WTC11 (cell line): ENCODE measurements around the gene BRS3. TPM values are rescaled to one million over a fixed set of nuclear protein-coding genes. Genes with fewer than 3 reads are reported as not detected.

Experiments used
- ATAC-seq: fragments of 200-7000 bp; cut with Tn5 transposase; 2 replicates; pipeline ENCODE4 v1.10.0; 2021; ENCODE audit warnings: mild to moderate bottlenecking, moderate library complexity
- CTCF ChIA-PET: fragments of 300-600 bp; sonication (Branson Sonifier 250); formaldehyde crosslinking; loops from one replicate; lab custom pipeline; 2021; ENCODE audit warnings: antibody characterized with exemption; lab: Charles Lee
- POLR2A ChIA-PET: fragments of 350-600 bp; sonication (Branson Sonifier 250); formaldehyde crosslinking; loops from one replicate; lab custom pipeline; 2021; ENCODE audit warnings: antibody characterized with exemption; lab: Charles Lee
- DNase-seq: peaks from one replicate; pipeline ENCODE4 v3.0.0; 2021; ENCODE audit warnings: low spot score
- H3K27ac Mint-ChIP-seq: 2 replicates; pipeline ENCODE4 v1.8.0; 2021; ENCODE audit warnings: mixed read lengths
- H3K27me3 Mint-ChIP-seq: 2 replicates; pipeline ENCODE4 v1.8.0; 2021; ENCODE audit warnings: low read depth, mild to moderate bottlenecking, moderate library complexity, mixed read lengths
- H3K36me3 Mint-ChIP-seq: 2 replicates; pipeline ENCODE4 v1.8.0; 2021; ENCODE audit warnings: mixed read lengths
- H3K4me1 Mint-ChIP-seq: 2 replicates; pipeline ENCODE4 v1.8.0; 2022; ENCODE audit warnings: mixed read lengths
- H3K4me3 Mint-ChIP-seq: 2 replicates; pipeline ENCODE4 v1.8.0; 2021; ENCODE audit warnings: mild to moderate bottlenecking, moderate library complexity, mixed read lengths
- H3K9me3 Mint-ChIP-seq: 2 replicates; pipeline ENCODE4 v1.8.0; 2021; ENCODE audit warnings: mixed read lengths
- ATF1 ChIP-seq: sonication (generic); formaldehyde crosslinking; IDR thresholded peaks from 2 replicates; pipeline ENCODE4 v1.8.1; 2023; ENCODE audit warnings: mild to moderate bottlenecking, moderate library complexity, missing genetic modification reagents
- CBFB ChIP-seq: sonication (generic); formaldehyde crosslinking; IDR thresholded peaks from 2 replicates; pipeline ENCODE4 v1.8.1; 2022; ENCODE audit warnings: mild to moderate bottlenecking, low read depth, missing genetic modification reagents
- CREM ChIP-seq: sonication (generic); formaldehyde crosslinking; IDR thresholded peaks from 2 replicates; pipeline ENCODE4 v1.8.1; 2022; ENCODE audit warnings: mild to moderate bottlenecking, missing genetic modification reagents, moderate library complexity
- EMX1 ChIP-seq: fragments of 250-450 bp; sonication (Bioruptor Pico); IDR thresholded peaks from 2 replicates; pipeline ENCODE4 v1.8.0; 2021; ENCODE audit warnings: mild to moderate bottlenecking
- FOXJ3 ChIP-seq: sonication (generic); formaldehyde crosslinking; IDR thresholded peaks from 2 replicates; pipeline ENCODE4 v1.9.0; 2021; ENCODE audit warnings: missing genetic modification reagents, mild to moderate bottlenecking, borderline replicate concordance
- FOXP1 ChIP-seq: sonication (generic); formaldehyde crosslinking; IDR thresholded peaks from 2 replicates; pipeline ENCODE4 v1.8.0; 2022; ENCODE audit warnings: missing genetic modification reagents, mild to moderate bottlenecking, moderate library complexity, borderline replicate concordance
- KAT7 ChIP-seq: sonication (generic); formaldehyde crosslinking; IDR thresholded peaks from 2 replicates; pipeline ENCODE4 v1.8.1; 2023; ENCODE audit warnings: missing genetic modification reagents, mild to moderate bottlenecking, borderline replicate concordance
- NR2C2 ChIP-seq: sonication (generic); formaldehyde crosslinking; IDR thresholded peaks from 2 replicates; pipeline ENCODE4 v1.8.0; 2022; ENCODE audit warnings: mild to moderate bottlenecking, missing genetic modification reagents
- RORB ChIP-seq: fragments of 250-450 bp; sonication (Bioruptor Pico); IDR thresholded peaks from 2 replicates; pipeline ENCODE4 v1.9.0; 2021; ENCODE audit warnings: mild to moderate bottlenecking
- TP53 ChIP-seq: sonication (generic); formaldehyde crosslinking; IDR thresholded peaks from 2 replicates; pipeline ENCODE4 v1.8.1; 2023; ENCODE audit warnings: mild to moderate bottlenecking, missing genetic modification reagents
- ZBTB21 ChIP-seq: sonication (generic); formaldehyde crosslinking; IDR thresholded peaks from 2 replicates; pipeline ENCODE4 v1.8.1; 2023; ENCODE audit warnings: mild to moderate bottlenecking, missing genetic modification reagents, borderline replicate concordance
- ZNF671 ChIP-seq: fragments of 250-450 bp; sonication (Bioruptor Pico); IDR thresholded peaks from 2 replicates; pipeline ENCODE4 v1.8.0; 2021; ENCODE audit warnings: mild to moderate bottlenecking
- total RNA-seq: library from RNA; stranded (reverse); gene quantifications from 3 replicates; pipeline ENCODE4 v1.2.3, GENCODE V29; 2021
- TF ChIP-seq, protein P1 (sequence below): fragments of 200-600 bp; IDR thresholded peaks from 2 replicates; pipeline ENCODE4 v1.8.0; 2022; ENCODE audit warnings: antibody characterized with exemption
- TF ChIP-seq, protein P2 (sequence below): sonication (generic); formaldehyde crosslinking; IDR thresholded peaks from 2 replicates; pipeline ENCODE4 v1.8.0; 2022; ENCODE audit warnings: mild to moderate bottlenecking, missing genetic modification reagents
- TF ChIP-seq, protein P3 (sequence below): sonication (generic); formaldehyde crosslinking; IDR thresholded peaks from 2 replicates; pipeline ENCODE4 v1.8.0; 2022; ENCODE audit warnings: mild to moderate bottlenecking, missing genetic modification reagents
- TF ChIP-seq, protein P4 (sequence below): sonication (generic); formaldehyde crosslinking; IDR thresholded peaks from 2 replicates; pipeline ENCODE4 v1.8.1; 2023; ENCODE audit warnings: mild to moderate bottlenecking, missing genetic modification reagents
- TF ChIP-seq, protein P5 (sequence below): sonication (generic); formaldehyde crosslinking; IDR thresholded peaks from 2 replicates; pipeline ENCODE4 v1.8.0; 2022; ENCODE audit warnings: mild to moderate bottlenecking, missing genetic modification reagents
- TF ChIP-seq, protein P6 (sequence below): sonication (generic); formaldehyde crosslinking; IDR thresholded peaks from 2 replicates; pipeline ENCODE4 v1.8.1; 2023; ENCODE audit warnings: mild to moderate bottlenecking, moderate library complexity, missing genetic modification reagents
- TF ChIP-seq, protein P7 (sequence below): sonication (generic); formaldehyde crosslinking; IDR thresholded peaks from 2 replicates; pipeline ENCODE4 v1.8.0; 2023; ENCODE audit warnings: missing genetic modification reagents
- TF ChIP-seq, protein P8 (sequence below): fragments of 250-450 bp; sonication (Bioruptor Pico); IDR thresholded peaks from 2 replicates; pipeline ENCODE4 v1.9.0; 2021; ENCODE audit warnings: mild to moderate bottlenecking, borderline replicate concordance

BRS3 gene
- total RNA-seq, 1 experiment from 2014 or later, result not detected

DNA sequence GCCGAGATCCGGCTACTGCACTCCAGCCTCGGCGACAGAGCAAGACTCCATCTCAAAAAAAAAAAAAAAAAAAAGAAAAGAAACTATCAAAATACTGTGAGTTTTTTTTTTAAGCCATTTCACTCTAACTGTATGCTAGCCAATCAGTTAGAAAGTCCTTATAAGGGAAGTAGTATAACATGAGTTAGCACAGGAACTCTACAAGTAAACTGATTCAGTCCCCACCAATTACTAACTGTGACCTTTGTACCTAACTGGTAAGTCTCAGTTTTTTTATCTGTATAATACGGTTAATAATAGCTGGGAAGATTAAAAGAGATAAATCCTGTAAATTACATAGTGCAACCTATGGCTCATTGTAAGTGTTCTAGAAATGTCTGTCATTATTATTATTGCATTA is 35.1 kb upstream of the BRS3 start (continued):
- TF ChIP-seq, protein P1, sequence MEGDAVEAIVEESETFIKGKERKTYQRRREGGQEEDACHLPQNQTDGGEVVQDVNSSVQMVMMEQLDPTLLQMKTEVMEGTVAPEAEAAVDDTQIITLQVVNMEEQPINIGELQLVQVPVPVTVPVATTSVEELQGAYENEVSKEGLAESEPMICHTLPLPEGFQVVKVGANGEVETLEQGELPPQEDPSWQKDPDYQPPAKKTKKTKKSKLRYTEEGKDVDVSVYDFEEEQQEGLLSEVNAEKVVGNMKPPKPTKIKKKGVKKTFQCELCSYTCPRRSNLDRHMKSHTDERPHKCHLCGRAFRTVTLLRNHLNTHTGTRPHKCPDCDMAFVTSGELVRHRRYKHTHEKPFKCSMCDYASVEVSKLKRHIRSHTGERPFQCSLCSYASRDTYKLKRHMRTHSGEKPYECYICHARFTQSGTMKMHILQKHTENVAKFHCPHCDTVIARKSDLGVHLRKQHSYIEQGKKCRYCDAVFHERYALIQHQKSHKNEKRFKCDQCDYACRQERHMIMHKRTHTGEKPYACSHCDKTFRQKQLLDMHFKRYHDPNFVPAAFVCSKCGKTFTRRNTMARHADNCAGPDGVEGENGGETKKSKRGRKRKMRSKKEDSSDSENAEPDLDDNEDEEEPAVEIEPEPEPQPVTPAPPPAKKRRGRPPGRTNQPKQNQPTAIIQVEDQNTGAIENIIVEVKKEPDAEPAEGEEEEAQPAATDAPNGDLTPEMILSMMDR, result no peak

DNA sequence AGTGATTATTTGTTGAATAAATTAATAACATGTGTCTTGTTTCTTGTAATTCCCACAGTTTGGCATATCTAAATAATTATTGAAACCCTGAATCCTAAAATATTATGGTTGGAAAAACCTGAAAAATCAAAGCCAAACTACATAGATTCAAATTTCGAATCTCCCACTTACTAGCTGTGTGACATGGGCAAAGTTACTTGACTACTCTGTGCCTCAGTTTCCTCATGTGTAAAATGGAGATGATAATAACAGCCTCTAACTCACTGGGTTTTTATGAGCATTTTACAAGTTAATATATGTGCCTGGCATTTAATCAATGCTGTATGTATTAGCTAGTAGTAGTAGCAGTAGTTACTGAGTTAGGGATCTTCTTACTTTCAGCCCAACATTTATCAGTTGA is 34.6 kb upstream of the BRS3 start:
- no peak overlapping the region for H3K4me3 Mint-ChIP-seq
- CTCF ChIA-PET, result no interaction called here
- no peak overlapping the region for H3K27ac Mint-ChIP-seq
- no peaks in the 10 kb centered on the region for H3K9me3 Mint-ChIP-seq
- ATAC-seq (no peak), DNase-seq (no peak)
- no peaks in the 10 kb centered on the region for H3K36me3 Mint-ChIP-seq
- no peaks in the 10 kb centered on the region for H3K27me3 Mint-ChIP-seq
- H3K4me1 Mint-ChIP-seq, result no peaks in the 10 kb centered on the region
- TF ChIP-seq TP53 (CRISPR knock-in tag) (no peak), FOXP1 (CRISPR knock-in tag) (no peak), CBFB (CRISPR knock-in tag) (no peak)
- TF ChIP-seq, protein P2, sequence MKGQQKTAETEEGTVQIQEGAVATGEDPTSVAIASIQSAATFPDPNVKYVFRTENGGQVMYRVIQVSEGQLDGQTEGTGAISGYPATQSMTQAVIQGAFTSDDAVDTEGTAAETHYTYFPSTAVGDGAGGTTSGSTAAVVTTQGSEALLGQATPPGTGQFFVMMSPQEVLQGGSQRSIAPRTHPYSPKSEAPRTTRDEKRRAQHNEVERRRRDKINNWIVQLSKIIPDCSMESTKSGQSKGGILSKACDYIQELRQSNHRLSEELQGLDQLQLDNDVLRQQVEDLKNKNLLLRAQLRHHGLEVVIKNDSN (CRISPR knock-in tag), result no peak
- TF ChIP-seq, protein P3, sequence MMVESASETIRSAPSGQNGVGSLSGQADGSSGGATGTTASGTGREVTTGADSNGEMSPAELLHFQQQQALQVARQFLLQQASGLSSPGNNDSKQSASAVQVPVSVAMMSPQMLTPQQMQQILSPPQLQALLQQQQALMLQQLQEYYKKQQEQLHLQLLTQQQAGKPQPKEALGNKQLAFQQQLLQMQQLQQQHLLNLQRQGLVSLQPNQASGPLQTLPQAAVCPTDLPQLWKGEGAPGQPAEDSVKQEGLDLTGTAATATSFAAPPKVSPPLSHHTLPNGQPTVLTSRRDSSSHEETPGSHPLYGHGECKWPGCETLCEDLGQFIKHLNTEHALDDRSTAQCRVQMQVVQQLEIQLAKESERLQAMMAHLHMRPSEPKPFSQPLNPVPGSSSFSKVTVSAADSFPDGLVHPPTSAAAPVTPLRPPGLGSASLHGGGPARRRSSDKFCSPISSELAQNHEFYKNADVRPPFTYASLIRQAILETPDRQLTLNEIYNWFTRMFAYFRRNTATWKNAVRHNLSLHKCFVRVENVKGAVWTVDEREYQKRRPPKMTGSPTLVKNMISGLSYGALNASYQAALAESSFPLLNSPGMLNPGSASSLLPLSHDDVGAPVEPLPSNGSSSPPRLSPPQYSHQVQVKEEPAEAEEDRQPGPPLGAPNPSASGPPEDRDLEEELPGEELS (CRISPR knock-in tag), result no peak
- TF ChIP-seq, protein P4, sequence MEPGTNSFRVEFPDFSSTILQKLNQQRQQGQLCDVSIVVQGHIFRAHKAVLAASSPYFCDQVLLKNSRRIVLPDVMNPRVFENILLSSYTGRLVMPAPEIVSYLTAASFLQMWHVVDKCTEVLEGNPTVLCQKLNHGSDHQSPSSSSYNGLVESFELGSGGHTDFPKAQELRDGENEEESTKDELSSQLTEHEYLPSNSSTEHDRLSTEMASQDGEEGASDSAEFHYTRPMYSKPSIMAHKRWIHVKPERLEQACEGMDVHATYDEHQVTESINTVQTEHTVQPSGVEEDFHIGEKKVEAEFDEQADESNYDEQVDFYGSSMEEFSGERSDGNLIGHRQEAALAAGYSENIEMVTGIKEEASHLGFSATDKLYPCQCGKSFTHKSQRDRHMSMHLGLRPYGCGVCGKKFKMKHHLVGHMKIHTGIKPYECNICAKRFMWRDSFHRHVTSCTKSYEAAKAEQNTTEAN (CRISPR knock-in tag), result no peak
- TF ChIP-seq, protein P5, sequence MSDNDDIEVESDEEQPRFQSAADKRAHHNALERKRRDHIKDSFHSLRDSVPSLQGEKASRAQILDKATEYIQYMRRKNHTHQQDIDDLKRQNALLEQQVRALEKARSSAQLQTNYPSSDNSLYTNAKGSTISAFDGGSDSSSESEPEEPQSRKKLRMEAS, result no peak
- POLR2A ChIA-PET, result no interaction called here

DNA sequence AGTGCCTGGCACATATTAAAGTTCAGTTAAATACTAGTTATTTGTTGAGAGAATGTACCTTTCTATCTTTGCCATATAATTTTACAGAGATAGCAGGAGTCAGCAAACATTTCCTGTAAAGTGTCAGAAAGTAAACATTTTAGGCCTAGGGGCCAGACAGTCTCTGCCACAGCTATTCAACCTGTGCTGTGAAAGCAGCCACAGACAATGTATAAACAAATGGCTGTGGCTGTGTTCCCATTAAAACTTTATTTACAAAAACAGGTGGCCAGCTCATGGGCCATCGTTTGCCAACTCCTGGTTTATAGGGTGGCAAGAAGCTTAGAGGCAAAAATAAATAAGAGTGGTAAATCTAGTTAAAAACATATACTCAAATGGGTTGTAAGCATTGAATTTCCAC is 34.0 kb upstream of the BRS3 start:
- DNase-seq, result no peak
- ChIA-PET CTCF (no interaction called here), POLR2A (no interaction called here)
- ATAC-seq, result no peak
- H3K27me3 Mint-ChIP-seq, result no peaks in the 10 kb centered on the region
- H3K36me3 Mint-ChIP-seq, result no peaks in the 10 kb centered on the region
- no peak overlapping the region for H3K4me3 Mint-ChIP-seq
- no peaks in the 10 kb centered on the region for H3K4me1 Mint-ChIP-seq
- no peak overlapping the region for H3K27ac Mint-ChIP-seq
- no peaks in the 10 kb centered on the region for H3K9me3 Mint-ChIP-seq
- TF ChIP-seq ZBTB21 (CRISPR knock-in tag) (no peak), EMX1 (CRISPR knock-in tag) (no peak), FOXJ3 (CRISPR knock-in tag) (no peak), ZNF671 (CRISPR knock-in tag) (no peak), ATF1 (no peak), NR2C2 (CRISPR knock-in tag) (no peak), RORB (CRISPR knock-in tag) (no peak), KAT7 (CRISPR knock-in tag) (no peak), CREM (CRISPR knock-in tag) (no peak)
- TF ChIP-seq, protein P6, sequence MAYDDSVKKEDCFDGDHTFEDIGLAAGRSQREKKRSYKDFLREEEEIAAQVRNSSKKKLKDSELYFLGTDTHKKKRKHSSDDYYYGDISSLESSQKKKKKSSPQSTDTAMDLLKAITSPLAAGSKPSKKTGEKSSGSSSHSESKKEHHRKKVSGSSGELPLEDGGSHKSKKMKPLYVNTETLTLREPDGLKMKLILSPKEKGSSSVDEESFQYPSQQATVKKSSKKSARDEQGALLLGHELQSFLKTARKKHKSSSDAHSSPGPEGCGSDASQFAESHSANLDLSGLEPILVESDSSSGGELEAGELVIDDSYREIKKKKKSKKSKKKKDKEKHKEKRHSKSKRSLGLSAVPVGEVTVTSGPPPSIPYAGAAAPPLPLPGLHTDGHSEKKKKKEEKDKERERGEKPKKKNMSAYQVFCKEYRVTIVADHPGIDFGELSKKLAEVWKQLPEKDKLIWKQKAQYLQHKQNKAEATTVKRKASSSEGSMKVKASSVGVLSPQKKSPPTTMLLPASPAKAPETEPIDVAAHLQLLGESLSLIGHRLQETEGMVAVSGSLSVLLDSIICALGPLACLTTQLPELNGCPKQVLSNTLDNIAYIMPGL, result no peak
- TF ChIP-seq, protein P7, sequence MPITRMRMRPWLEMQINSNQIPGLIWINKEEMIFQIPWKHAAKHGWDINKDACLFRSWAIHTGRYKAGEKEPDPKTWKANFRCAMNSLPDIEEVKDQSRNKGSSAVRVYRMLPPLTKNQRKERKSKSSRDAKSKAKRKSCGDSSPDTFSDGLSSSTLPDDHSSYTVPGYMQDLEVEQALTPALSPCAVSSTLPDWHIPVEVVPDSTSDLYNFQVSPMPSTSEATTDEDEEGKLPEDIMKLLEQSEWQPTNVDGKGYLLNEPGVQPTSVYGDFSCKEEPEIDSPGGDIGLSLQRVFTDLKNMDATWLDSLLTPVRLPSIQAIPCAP (CRISPR knock-in tag), result no peak
- TF ChIP-seq, protein P8, sequence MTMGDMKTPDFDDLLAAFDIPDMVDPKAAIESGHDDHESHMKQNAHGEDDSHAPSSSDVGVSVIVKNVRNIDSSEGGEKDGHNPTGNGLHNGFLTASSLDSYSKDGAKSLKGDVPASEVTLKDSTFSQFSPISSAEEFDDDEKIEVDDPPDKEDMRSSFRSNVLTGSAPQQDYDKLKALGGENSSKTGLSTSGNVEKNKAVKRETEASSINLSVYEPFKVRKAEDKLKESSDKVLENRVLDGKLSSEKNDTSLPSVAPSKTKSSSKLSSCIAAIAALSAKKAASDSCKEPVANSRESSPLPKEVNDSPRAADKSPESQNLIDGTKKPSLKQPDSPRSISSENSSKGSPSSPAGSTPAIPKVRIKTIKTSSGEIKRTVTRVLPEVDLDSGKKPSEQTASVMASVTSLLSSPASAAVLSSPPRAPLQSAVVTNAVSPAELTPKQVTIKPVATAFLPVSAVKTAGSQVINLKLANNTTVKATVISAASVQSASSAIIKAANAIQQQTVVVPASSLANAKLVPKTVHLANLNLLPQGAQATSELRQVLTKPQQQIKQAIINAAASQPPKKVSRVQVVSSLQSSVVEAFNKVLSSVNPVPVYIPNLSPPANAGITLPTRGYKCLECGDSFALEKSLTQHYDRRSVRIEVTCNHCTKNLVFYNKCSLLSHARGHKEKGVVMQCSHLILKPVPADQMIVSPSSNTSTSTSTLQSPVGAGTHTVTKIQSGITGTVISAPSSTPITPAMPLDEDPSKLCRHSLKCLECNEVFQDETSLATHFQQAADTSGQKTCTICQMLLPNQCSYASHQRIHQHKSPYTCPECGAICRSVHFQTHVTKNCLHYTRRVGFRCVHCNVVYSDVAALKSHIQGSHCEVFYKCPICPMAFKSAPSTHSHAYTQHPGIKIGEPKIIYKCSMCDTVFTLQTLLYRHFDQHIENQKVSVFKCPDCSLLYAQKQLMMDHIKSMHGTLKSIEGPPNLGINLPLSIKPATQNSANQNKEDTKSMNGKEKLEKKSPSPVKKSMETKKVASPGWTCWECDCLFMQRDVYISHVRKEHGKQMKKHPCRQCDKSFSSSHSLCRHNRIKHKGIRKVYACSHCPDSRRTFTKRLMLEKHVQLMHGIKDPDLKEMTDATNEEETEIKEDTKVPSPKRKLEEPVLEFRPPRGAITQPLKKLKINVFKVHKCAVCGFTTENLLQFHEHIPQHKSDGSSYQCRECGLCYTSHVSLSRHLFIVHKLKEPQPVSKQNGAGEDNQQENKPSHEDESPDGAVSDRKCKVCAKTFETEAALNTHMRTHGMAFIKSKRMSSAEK (CRISPR knock-in tag), result no peak
- TF ChIP-seq, protein P2 (CRISPR knock-in tag), result no peak
